RWPE1 (cell line): Measurements from ENCODE around the gene CCDC81.

Experiments
- CTCF ChIA-PET: fragments of 350-600 bp; sonication (Branson Sonifier 250); formaldehyde crosslinking; extraction: SDS; loops from one replicate; lab custom pipeline; 2021; lab: Yijun Ruan, JAX
- POLR2A ChIA-PET: fragments of 400-600 bp; formaldehyde crosslinking; extraction: SDS; loops from one replicate; lab custom pipeline; 2020; ENCODE audit warnings: antibody characterized with exemption; ENCODE audit not compliant: low non-redundant PET; lab: Yijun Ruan, JAX
- DNase-seq: peaks from one replicate; pipeline ENCODE4 v3.0.0; 2012; ENCODE audit warnings: low spot score
- H3K27ac ChIP-seq: fragments of 450-650 bp; 2 replicates; pipeline ENCODE4 v1.5.1; 2017
- TF ChIP-seq, protein P1 (sequence below): fragments of 450-650 bp; conservative IDR thresholded peaks from 2 replicates; pipeline ENCODE4 v1.5.1; 2017; ENCODE audit warnings: low read depth, mild to moderate bottlenecking

Gene CCDC81

DNA sequence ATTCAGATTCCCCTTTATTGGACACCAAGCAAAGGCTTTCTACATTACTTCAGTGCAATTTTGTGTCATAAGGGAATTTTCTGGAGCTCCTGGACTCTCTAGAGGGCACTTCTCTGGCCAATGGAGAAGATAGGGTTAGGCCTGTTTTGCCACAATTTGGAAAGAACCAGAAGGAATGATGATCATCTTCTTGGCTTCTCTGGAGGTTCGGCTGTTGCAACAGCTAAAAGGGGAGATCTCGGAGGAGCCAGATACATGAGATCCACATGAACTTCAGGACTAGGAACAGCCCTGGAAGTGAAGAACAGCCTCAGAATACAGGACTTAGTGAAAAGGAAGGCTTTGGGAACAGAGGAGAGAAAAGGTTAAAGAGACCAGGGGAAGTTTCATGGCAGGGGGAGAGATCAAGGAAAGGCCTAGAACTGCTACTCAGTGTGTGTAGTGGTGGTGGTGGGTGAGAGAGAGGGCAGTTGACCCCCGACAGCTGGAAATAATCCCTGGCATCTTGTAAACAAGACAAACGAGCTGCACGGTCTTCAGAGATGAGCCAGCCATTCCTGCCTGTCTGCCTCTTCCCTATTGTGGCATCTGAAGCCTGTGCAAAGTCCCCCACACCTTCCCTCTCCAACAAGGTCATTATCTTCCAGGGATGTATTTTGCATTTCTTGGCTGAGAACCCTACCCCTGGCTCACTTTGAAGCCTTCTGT lies 83.8 kb downstream of the CCDC81 start:
- peak overlapping the region; percentile 38; the same call in 1 of the 2 replicates for H3K27ac ChIP-seq
- ChIA-PET POLR2A (no interaction called here), CTCF (interaction anchor here (1.8 kb wide), 1 partner anchor 150 kb away, joined by 9 read pairs; no protein-coding TSS in a partner anchor)
- TF ChIP-seq, protein P1, sequence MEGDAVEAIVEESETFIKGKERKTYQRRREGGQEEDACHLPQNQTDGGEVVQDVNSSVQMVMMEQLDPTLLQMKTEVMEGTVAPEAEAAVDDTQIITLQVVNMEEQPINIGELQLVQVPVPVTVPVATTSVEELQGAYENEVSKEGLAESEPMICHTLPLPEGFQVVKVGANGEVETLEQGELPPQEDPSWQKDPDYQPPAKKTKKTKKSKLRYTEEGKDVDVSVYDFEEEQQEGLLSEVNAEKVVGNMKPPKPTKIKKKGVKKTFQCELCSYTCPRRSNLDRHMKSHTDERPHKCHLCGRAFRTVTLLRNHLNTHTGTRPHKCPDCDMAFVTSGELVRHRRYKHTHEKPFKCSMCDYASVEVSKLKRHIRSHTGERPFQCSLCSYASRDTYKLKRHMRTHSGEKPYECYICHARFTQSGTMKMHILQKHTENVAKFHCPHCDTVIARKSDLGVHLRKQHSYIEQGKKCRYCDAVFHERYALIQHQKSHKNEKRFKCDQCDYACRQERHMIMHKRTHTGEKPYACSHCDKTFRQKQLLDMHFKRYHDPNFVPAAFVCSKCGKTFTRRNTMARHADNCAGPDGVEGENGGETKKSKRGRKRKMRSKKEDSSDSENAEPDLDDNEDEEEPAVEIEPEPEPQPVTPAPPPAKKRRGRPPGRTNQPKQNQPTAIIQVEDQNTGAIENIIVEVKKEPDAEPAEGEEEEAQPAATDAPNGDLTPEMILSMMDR = no peak
- no peak for DNase-seq

DNA sequence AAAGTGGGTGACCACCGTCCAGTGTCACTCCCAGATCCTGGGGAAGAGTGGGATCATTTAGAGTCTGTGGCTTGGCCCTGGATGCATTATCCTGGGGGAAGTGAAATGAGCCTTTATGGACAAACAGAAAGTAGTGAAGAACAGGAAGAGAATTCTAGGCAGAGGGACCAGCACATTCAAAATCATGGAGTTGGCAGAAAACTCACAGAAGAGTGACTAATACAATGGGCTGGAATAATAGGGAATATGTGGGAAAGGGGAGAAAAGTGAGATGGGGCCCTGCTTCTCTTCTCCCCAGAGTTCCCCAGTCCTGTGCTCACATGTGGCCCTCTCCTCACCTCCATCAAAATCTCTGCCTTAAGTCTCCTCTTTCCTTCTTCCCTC lies 84.3 kb downstream of the CCDC81 start:
- POLR2A ChIA-PET = no interaction called here
- no peak for DNase-seq
- peak overlapping the region; percentile 38; the same call in 1 of the 2 replicates for H3K27ac ChIP-seq
- TF ChIP-seq, protein P1 = no peak
- CTCF ChIA-PET = no interaction called here

DNA sequence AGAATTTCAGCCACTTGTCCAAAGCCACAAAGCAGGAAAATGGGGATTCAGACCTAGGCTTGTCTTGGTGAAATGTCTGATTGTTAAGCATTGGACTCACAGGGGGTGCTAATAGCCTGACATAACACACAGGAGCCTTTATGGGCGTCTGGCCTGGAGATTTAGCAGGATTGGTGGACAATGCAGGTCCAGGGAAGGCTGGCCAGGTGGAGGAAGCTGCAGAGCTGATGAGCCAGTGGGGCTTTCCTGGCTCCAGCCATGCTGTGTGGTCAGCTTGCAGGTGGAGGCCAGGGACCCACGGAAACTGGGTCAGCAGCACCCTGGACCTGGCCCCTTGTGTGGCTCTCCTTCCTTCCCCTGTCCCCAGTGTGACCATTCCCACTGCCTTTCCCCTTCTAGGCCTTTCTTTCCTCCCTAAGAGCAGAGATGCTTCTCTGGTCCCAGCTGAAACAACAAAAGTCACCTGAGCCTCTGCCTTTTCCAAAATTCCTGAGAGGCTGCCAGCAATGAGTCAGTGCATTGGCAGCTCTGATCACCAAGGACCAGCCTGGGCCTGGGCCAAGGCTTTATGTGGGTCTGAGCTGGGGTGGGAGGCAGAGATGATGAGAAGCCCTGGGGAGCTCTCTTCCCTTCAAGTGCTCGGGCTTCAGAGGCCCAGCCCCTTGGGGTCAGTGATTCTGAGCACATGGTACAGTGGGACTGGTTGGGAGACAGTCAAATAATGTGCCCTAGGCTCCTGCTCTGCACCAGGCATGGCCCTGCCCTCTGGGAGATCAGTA lies 85.2 kb downstream of the CCDC81 start:
- TF ChIP-seq, protein P1 = no peak
- peak; percentile 93 for DNase-seq
- ChIA-PET CTCF (interaction anchor here (0.6 to 1.6 kb wide), 2 partner anchors 68 to 149 kb away, joined by 4 to 6 read pairs; no protein-coding TSS in a partner anchor), POLR2A (no interaction called here)
- peak overlapping the region; percentile 81 for H3K27ac ChIP-seq

DNA sequence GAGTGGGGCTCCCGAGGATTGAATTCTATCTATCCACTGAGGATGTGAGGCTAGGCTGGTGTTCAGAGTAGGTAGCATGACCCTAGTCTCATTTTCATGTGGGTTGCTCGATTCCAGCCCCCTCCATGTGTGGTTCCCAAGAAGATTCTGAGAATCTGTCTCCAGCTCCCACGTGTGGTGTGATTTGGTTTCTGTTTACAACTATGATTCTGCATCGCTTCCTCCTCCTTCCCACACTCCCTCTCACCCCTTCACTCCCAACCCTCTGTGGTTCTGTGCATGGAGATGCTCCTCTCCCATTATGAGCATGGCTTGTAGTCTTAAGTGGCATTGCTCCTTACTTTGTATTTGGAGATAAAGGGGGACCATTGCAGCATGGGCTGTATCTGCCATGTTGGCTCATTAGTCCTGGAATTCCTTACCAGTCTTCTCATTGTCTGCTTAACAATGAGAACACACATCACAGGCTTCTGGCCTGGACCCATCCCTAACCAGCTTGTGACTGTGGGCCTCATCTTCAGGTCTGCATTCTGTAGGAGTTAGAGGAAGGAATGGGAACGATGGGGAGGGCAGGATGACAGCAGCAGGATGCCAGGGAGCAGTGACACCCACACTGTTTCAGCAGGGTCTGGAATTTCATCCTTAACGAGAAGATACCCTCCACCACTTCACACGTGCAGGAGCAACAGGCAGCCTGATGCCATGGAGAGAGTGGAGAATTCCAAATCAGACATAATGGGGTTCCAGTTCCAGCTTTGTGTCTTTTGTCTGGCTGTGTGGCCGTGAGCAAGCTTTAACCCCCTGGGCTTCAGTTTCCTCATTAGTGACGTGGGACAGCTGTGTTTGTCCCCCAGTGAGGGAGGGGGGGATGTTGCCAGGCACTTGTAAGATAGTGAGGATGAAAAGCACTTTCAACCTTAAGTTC lies 86.0 kb downstream of the CCDC81 start:
- POLR2A ChIA-PET = no interaction called here
- no peak for DNase-seq
- CTCF ChIA-PET = interaction anchor here (1.6 kb wide), 1 partner anchor 148 kb away, joined by 6 read pairs; no protein-coding TSS in a partner anchor
- H3K27ac ChIP-seq = peak overlapping the region; percentile 81
- TF ChIP-seq, protein P1 = no peak

DNA sequence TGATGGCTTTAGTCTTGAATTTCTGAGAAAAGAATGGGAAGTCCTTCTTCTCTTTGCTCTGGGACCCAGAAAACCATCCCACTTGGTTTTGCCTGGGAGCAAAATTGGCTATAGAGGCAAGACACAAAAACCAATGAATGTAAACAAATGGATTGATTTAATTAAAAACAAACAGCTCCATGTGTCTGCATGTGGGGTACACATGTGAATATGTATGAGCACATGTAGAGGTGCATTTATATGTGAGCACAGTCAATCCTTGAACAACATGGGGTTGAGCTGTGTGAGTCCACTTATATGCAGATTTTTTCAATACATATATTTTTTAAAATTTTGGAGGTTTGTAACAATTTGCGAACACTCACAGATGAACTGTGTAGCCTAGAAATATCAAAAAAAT lies 87.2 kb downstream of the CCDC81 start:
- TF ChIP-seq, protein P1 = no peak
- H3K27ac ChIP-seq = no peak overlapping the region
- CTCF ChIA-PET = interaction anchor here (0.5 kb wide), 1 partner anchor 13 kb away, joined by 4 read pairs; no protein-coding TSS in a partner anchor
- POLR2A ChIA-PET = no interaction called here
- DNase-seq = no peak

DNA sequence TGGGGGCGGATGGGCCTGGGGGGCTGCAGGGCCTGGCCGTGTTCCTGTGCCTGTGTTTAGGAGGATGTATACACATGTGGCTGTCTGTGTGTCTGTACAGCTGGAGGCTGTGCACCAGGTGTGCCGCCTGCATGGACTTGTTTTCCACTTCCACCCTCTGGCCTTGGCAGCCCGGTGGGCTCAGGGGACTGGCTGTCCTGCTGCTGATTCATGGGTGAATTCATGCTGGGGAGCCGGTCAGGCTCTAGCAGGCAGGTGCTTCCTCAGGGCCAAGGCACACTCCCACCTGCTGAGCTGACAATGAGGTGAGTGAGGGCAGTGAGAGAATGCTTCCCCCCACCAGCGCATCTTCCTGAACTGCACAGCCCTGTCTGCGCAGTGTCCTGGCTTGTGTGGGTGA lies 88.4 kb downstream of the CCDC81 start:
- peak overlapping the region; percentile 57 for H3K27ac ChIP-seq
- CTCF ChIA-PET = no interaction called here
- DNase-seq = peak; percentile 29
- POLR2A ChIA-PET = no interaction called here
- TF ChIP-seq, protein P1 = no peak
